Heart left ventricle (tissue), 16 donors: Measurements from ENCODE around the gene PLD4. TPM values are rescaled to one million over a fixed set of nuclear protein-coding genes. Genes with fewer than 3 reads are reported as not detected.
A peak's percentile ranks its signal among the peaks of the same experiment; 100 is the strongest.

ENCODE experiments used
- ATAC-seq, 4 donors: fragments of 200-7000 bp; cut with Tn5 transposase; one replicate each; pipeline ENCODE4 v1.9.1; 2020 to 2022; ENCODE audit warnings: moderate library complexity in 4 of 4, mild to moderate bottlenecking in 3 of 4, moderate number of reproducible peaks in 1 of 4
- DNase-seq, 5 donors: peaks; one replicate each; pipeline ENCODE4 v3.0.0-alpha.2; 2020
- H3K27ac ChIP-seq, 12 donors: fragments of 200-600 bp; sonication (generic) in 4 of 12; one replicate each; pipeline versions ENCODE4 v1.5.0 to v1.8.0; 2016 to 2022; ENCODE audit warnings: mild to moderate bottlenecking in 2 of 12
- H3K27me3 ChIP-seq, 9 donors: fragments of 200-600 bp; sonication (generic) in 2 of 9; one replicate each; pipeline versions ENCODE4 v1.5.1 to v1.8.0; 2016 to 2022; ENCODE audit warnings: mild to moderate bottlenecking in 3 of 9
- H3K36me3 ChIP-seq, 9 donors: fragments of 200-600 bp; sonication (generic) in 2 of 9; one replicate each; pipeline versions ENCODE4 v1.5.0 to v1.8.0; 2018 to 2022; ENCODE audit warnings: mild to moderate bottlenecking in 2 of 9
- H3K4me1 ChIP-seq, 12 donors: fragments of 200-600 bp; sonication (generic) in 4 of 12; one replicate each; pipeline versions ENCODE4 v1.5.0 to v1.8.0; 2016 to 2022; ENCODE audit warnings: mild to moderate bottlenecking in 3 of 12
- H3K4me3 ChIP-seq, 12 donors: fragments of 200-600 bp; sonication (generic) in 4 of 12; one replicate each; pipeline versions ENCODE4 v1.5.0 to v1.8.0; 2017 to 2022; ENCODE audit warnings: mild to moderate bottlenecking in 9 of 12, moderate library complexity in 4 of 12
- H3K9me3 ChIP-seq, 12 donors: fragments of 200-600 bp; sonication (generic) in 4 of 12; one replicate each; pipeline versions ENCODE4 v1.5.0 to v1.8.0; 2016 to 2022; ENCODE audit warnings: mild to moderate bottlenecking in 1 of 12
- CTCF ChIP-seq, 12 donors: fragments of 200-600 bp; sonication (generic) in 4 of 12; IDR thresholded peaks; one replicate each; pipeline versions ENCODE4 v1.5.0 to v1.8.0; 2018 to 2022; ENCODE audit warnings: antibody characterized with exemption in 12 of 12, mild to moderate bottlenecking in 5 of 12
- POLR2A ChIP-seq, 2 donors: fragments of 450-650 bp; IDR thresholded peaks; one replicate each; pipeline ENCODE4 v1.6.1; 2017; ENCODE audit warnings: antibody characterized with exemption in 2 of 2, mild to moderate bottlenecking in 2 of 2, moderate library complexity in 2 of 2
- WGBS, 4 donors: extraction: QIAGEN DNeasy Blood & Tissue Kit in 2 of 4; methylation state at CpG; one replicate each; pipeline versions ENCODE4 v1.1.5 to v1.1.7; 2013 to 2018; 5-methylcytosine and 5-hydroxymethylcytosine counted together
- intact Hi-C, 10 donors: fragments of 100-400 bp; cut with DNase I; formaldehyde crosslinking; loops; one replicate each; pipeline versions ENCODE4 v1.11.1 to v1.14.2; 2022
- polyA plus RNA-seq, 2 donors: library from polyadenylated mRNA; stranded (reverse); fragments of 200-250 nt; gene quantifications; one replicate each; pipeline ENCODE4 v1.2.3, GENCODE V29; 2013
- total RNA-seq, 9 donors: library from RNA; depleted of rRNA in 2 of 9; stranded (reverse); fragments of >200 nt in 2 of 9; fragmentation: NEBNext Ultra II Directional in 3 of 9; extraction: Animal tissue kit (Norgen Biotek cat#: 25700) in 3 of 9; gene quantifications; one replicate each; pipeline versions ENCODE4 v1.1.0 to v1.2.4, GENCODE V29; 2016 to 2023
- donor health status: ischemic (EF 13 %, LVEDD 7.1; RV severe dilation, severe dysfunction).
- donor health status: healthy with polysubstance abuse.
- donor health status: DM: no; HTN: yes; CAD: no.
- donor health status: DM: no; HTN: no; CAD: no.
- donor health status: ischemic (EF 25% LVEDD 6.9; RV normal size, moderate dysfunction).
- donor health status: ischemic (EF 25% LVEDD 5.7; RV mildly dilated, moderate dysfunction).
- donor health status: healthy.
- donor health status: DM: yes; HTN: yes; CAD: no.
- donor health status: ischemic (EF 35%, LVEDD 5.7; RV mildly dilated, moderate dysfunction).
- donor health status: nonischemic (EF 11% LVEDD 7.7; RV severe dilation, severe dysfunction).
- donor health status: DM: yes; HTN: yes; CAD: no.
- donor health status: PGD.
- donor health status: ischemic (EF 29% LVEDD 5.4; RV normal size, mild dysfunction).
- donor health status: nonischemic (EF 23%, LVEDD 6.1; RV moderate dilation, normal function).

The PLD4 gene
- total and polyA plus RNA-seq, 11 donors = 0.12 to 1.5 (median 0.33) TPM; not detected in 5

DNA sequence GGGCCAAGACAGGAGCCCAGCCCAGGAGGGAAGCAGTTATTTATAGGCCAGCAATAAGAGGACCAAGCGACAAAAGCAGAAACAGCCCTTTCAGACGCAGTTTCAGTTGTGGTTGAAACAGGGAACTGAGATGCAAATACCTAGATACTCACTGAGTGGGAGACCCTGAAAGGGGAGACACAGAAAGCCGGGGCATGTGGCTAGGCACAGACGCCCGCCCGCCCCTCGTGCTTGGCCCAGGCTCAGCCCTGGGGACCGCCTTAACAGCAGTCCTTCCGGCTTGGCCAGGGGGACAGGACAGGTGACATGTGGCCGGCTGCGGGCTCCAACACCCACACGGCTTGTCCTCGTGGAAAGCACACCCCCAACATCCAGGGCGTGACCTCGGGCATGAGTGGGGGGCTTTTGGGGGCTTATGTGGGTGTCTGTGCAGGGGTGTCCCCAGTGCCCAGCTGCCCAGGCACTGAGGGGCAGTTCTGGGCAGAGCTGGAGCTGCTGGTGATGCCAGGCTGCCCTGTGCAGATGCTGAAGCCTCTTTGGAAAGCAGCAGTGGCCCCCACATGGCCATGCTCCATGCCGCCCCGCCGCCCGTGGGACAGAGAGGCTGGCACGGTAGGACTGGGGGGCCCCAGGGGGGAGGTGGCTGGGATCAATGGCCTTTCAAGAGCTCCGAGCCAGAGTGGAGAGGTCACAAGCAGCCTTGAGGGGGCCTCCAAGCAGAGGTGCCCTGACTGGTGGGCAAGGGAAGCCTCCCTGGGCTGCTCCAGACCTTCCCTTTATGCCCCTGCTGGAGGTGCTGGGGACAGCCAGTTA is 2.1 kb downstream of the PLD4 start:
- Histone ChIP-seq H3K4me1 (peaks cover 0 to 21% (median under 1%) of the 10 kb centered on the region in 12 donors), H3K9me3 (peaks cover 0 to 8% (median 0%) of the 10 kb centered on the region in 12 donors), H3K27ac (no peak overlapping the region), H3K36me3 (no peaks in the 10 kb centered on the region), H3K4me3 (no peak overlapping the region), H3K27me3 (peaks cover 0 to 7% (median 0%) of the 10 kb centered on the region in 9 donors)
- WGBS, 4 donors = 54 to 78% (median 68%) methylated on average over 15 to 21 of the region's 21 CpGs
- no peak for DNase-seq
- TF ChIP-seq POLR2A (IDR thresholded peaks at IDR 0.05) (no peak), CTCF (IDR thresholded peaks at IDR 0.05) (no peak)
- intact Hi-C loops = no loop called here
- no peak for ATAC-seq

GRCh38 chr14:104927432-104927816 is 2.7 kb downstream of the PLD4 start:
- H3K4me3 ChIP-seq = no peak overlapping the region
- H3K36me3 ChIP-seq = no peaks in the 10 kb centered on the region
- peaks cover 0 to 8% (median 0%) of the 10 kb centered on the region in 12 donors for H3K9me3 ChIP-seq
- peaks cover 0 to 27% (median 5%) of the 10 kb centered on the region in 12 donors for H3K4me1 ChIP-seq
- WGBS, 4 donors = 60 to 67% (median 62%) methylated on average over 5 to 10 of the region's 10 CpGs
- peak in 2 of 5 donors; percentile 14 to 62 for DNase-seq
- peaks cover 0 to 12% (median under 1%) of the 10 kb centered on the region in 9 donors for H3K27me3 ChIP-seq
- no peak overlapping the region for H3K27ac ChIP-seq
- intact Hi-C loops = no loop called here
- no peak for ATAC-seq
- no peak for TF ChIP-seq POLR2A (IDR thresholded peaks at IDR 0.05)
- no peak for TF ChIP-seq CTCF (IDR thresholded peaks at IDR 0.05)

GRCh38 chr14:104927901-104928300 is 3.2 kb downstream of the PLD4 start:
- ATAC-seq = no peak
- peaks cover 0 to 8% (median 0%) of the 10 kb centered on the region in 12 donors for H3K9me3 ChIP-seq
- WGBS, 4 donors = 38 to 65% (median 47%) methylated on average over 6 to 8 of the region's 8 CpGs
- H3K4me1 ChIP-seq = peaks cover 0 to 31% (median 10%) of the 10 kb centered on the region in 12 donors
- no peak overlapping the region for H3K4me3 ChIP-seq
- no peak for DNase-seq
- H3K27ac ChIP-seq = no peak overlapping the region
- no peak for TF ChIP-seq CTCF (IDR thresholded peaks at IDR 0.05)
- no peak for TF ChIP-seq POLR2A (IDR thresholded peaks at IDR 0.05)
- H3K27me3 ChIP-seq = peaks cover 0 to 17% (median 3%) of the 10 kb centered on the region in 9 donors
- no peaks in the 10 kb centered on the region for H3K36me3 ChIP-seq
- intact Hi-C loops = no loop called here

- H3K27ac ChIP-seq = no peak overlapping the region
- no peaks in the 10 kb centered on the region for H3K36me3 ChIP-seq
- peak in 1 of 5 donors; percentile 11 for DNase-seq
- TF ChIP-seq CTCF (IDR thresholded peaks at IDR 0.05) (no peak), POLR2A (IDR thresholded peaks at IDR 0.05) (no peak)
- no peak overlapping the region for H3K4me3 ChIP-seq
- peaks cover 0 to 8% (median 0%) of the 10 kb centered on the region in 12 donors for H3K9me3 ChIP-seq
- peaks cover 0 to 22% (median 5%) of the 10 kb centered on the region in 9 donors for H3K27me3 ChIP-seq
- intact Hi-C loops = no loop called here
- no peak for ATAC-seq
- peaks cover 0 to 33% (median 13%) of the 10 kb centered on the region in 12 donors for H3K4me1 ChIP-seq
- WGBS, 4 donors = 68 to 90% (median 81%) methylated on average over 3 to 17 of the region's 17 CpGs
These were observed 3.9 kb downstream of the PLD4 start for GRCh38 chr14:104928391-104929133.
